Skeletal muscle tissue (tissue), 4 donors: ENCODE results near the gene INO80E. TPM values are rescaled to one million over a fixed set of nuclear protein-coding genes. Genes with fewer than 3 reads are reported as not detected.
"Not testable (repeated sequence)": the region's sequence is repeated elsewhere in the genome, so short reads cannot be mapped to it uniquely, and the experiment has no call there.

Source experiments
- H3K27ac ChIP-seq: one replicate; pipeline ENCODE4 v1.7.0; 2013; ENCODE audit warnings: mild to moderate bottlenecking, low read depth, low read length, inconsistent platforms
- H3K27me3 ChIP-seq, 3 donors: one replicate each; pipeline ENCODE4 v1.7.0; 2013; ENCODE audit warnings: low read length in 3 of 3; ENCODE audit not compliant: control insufficient read depth in 3 of 3, insufficient read depth in 3 of 3
- H3K36me3 ChIP-seq, 3 donors: one replicate each; pipeline ENCODE4 v1.7.0; 2013; ENCODE audit warnings: low read length in 3 of 3; ENCODE audit not compliant: control insufficient read depth in 3 of 3, insufficient read depth in 3 of 3
- H3K4me1 ChIP-seq, 3 donors: one replicate each; pipeline ENCODE4 v1.7.0; 2013; ENCODE audit warnings: low read length in 3 of 3, mild to moderate bottlenecking in 3 of 3; ENCODE audit not compliant: control insufficient read depth in 3 of 3, insufficient read depth in 3 of 3
- H3K4me3 ChIP-seq, 3 donors: one replicate each; pipeline ENCODE4 v1.7.0; 2013; ENCODE audit warnings: low read length in 3 of 3
- H3K9ac ChIP-seq, 3 donors: one replicate each; pipeline ENCODE4 v1.7.0; 2013; ENCODE audit warnings: low read length in 3 of 3, mild to moderate bottlenecking in 3 of 3, moderate library complexity in 2 of 3, low read depth in 1 of 3
- H3K9me3 ChIP-seq, 3 donors: one replicate each; pipeline ENCODE4 v1.7.0; 2013; ENCODE audit warnings: low read length in 3 of 3; ENCODE audit not compliant: control insufficient read depth in 3 of 3
- total RNA-seq: library from RNA; depleted of rRNA; stranded (reverse); fragments of >200 nt; gene quantifications from one replicate; pipeline ENCODE4 v1.2.3, GENCODE V29; 2014
- donor health status: Osteomylitis.

The INO80E gene
- 12.5 TPM for total RNA-seq

- peaks cover 18 to 34% (median 20%) of the 10 kb centered on the region in 3 donors for H3K4me1 ChIP-seq
- peak within 1 kb of the TSS; percentile 77 to 98 (median 96) for H3K4me3 ChIP-seq
- H3K9ac ChIP-seq: peak within 1 kb of the TSS; percentile 95 to 97 (median 96)
- H3K27ac ChIP-seq: peak within 1 kb of the TSS; percentile 99
- peaks cover 0 to 3% (median 0%) of the 10 kb centered on the region in 3 donors for H3K27me3 ChIP-seq
- H3K36me3 ChIP-seq: peaks cover 31 to 35% (median 33%) of the 10 kb centered on the region in 3 donors
- H3K9me3 ChIP-seq: no peaks in the 10 kb centered on the region
Observed at GRCh38 chr16:29995911-29996765, at the start of gene INO80E. Gene INO80E, plus strand, starts transcription at chr16:29996241. Its CDS starts 70 bp downstream, at chr16:29996311.

GRCh38 chr16:29947897-29948296 lies 48.1 kb upstream of the INO80E start:
- no peaks in the 10 kb centered on the region for H3K27me3 ChIP-seq
- H3K9me3 ChIP-seq: no peaks in the 10 kb centered on the region
- no peak overlapping the region for H3K9ac ChIP-seq

GRCh38 chr16:29950806-29951461 lies 45.1 kb upstream of the INO80E start:
- Histone ChIP-seq H3K27ac (no peak overlapping the region), H3K27me3 (no peaks in the 10 kb centered on the region), H3K9ac (no peak overlapping the region), H3K9me3 (no peaks in the 10 kb centered on the region), H3K4me3 (no peak overlapping the region), H3K4me1 (no peaks in the 10 kb centered on the region), H3K36me3 (no peaks in the 10 kb centered on the region)

More at GRCh38 chr16:29947897-29948296, 48.1 kb upstream of the INO80E start:
- H3K36me3 ChIP-seq: no peaks in the 10 kb centered on the region
- no peak overlapping the region for H3K27ac ChIP-seq
- H3K4me1 ChIP-seq: peaks cover 0 to 7% (median 3%) of the 10 kb centered on the region in 3 donors
- H3K4me3 ChIP-seq: no peak overlapping the region

- Histone ChIP-seq H3K9me3 (no peaks in the 10 kb centered on the region), H3K9ac (no peak overlapping the region), H3K4me3 (no peak overlapping the region), H3K27ac (no peak overlapping the region), H3K27me3 (no peaks in the 10 kb centered on the region), H3K36me3 (no peaks in the 10 kb centered on the region), H3K4me1 (no peaks in the 10 kb centered on the region)
Observed at GRCh38 chr16:29951625-29952365, 44.2 kb upstream of the INO80E start.

- Histone ChIP-seq H3K36me3 (no peaks in the 10 kb centered on the region), H3K4me3 (no peak overlapping the region), H3K9ac (no peak overlapping the region), H3K9me3 (no peaks in the 10 kb centered on the region), H3K27me3 (no peaks in the 10 kb centered on the region), H3K4me1 (peaks cover 12 to 18% (median 16%) of the 10 kb centered on the region in 3 donors), H3K27ac (no peak overlapping the region)
Observed at GRCh38 chr16:29958756-29959155, 37.3 kb upstream of the INO80E start.

GRCh38 chr16:29959293-29959692 lies 36.7 kb upstream of the INO80E start:
- H3K27me3 ChIP-seq: no peaks in the 10 kb centered on the region
- no peak overlapping the region for H3K9ac ChIP-seq
- no peaks in the 10 kb centered on the region for H3K36me3 ChIP-seq
- H3K4me3 ChIP-seq: no peak overlapping the region
- H3K4me1 ChIP-seq: peaks cover 12 to 18% (median 16%) of the 10 kb centered on the region in 3 donors
- H3K9me3 ChIP-seq: no peaks in the 10 kb centered on the region
- no peak overlapping the region for H3K27ac ChIP-seq

GRCh38 chr16:29959821-29960220 lies 36.2 kb upstream of the INO80E start:
- not testable (repeated sequence) for H3K27ac ChIP-seq

GRCh38 chr16:29961127-29961478 lies 34.9 kb upstream of the INO80E start:
- Histone ChIP-seq H3K4me3 (peak overlapping the region; percentile 89 to 90 (median 89)), H3K9me3 (no peaks in the 10 kb centered on the region), H3K9ac (peak overlapping the region in 2 of 3 donors; percentile 85 to 87), H3K36me3 (peaks cover 0 to 6% (median 0%) of the 10 kb centered on the region in 3 donors), H3K27me3 (no peaks in the 10 kb centered on the region), H3K4me1 (peaks cover 12 to 19% (median 18%) of the 10 kb centered on the region in 3 donors), H3K27ac (peak overlapping the region; percentile 85)

More at GRCh38 chr16:29959821-29960220, 36.2 kb upstream of the INO80E start:
- not testable (repeated sequence) for H3K4me3 ChIP-seq, H3K36me3 ChIP-seq, H3K9ac ChIP-seq, H3K9me3 ChIP-seq, H3K27me3 ChIP-seq
- peaks cover 12 to 18% (median 18%) of the 10 kb centered on the region in 3 donors for H3K4me1 ChIP-seq

GRCh38 chr16:29961479-29962343 lies 34.3 kb upstream of the INO80E start, which contains the start of gene TMEM219:
Gene TMEM219, plus strand, starts transcription at chr16:29962079. Its CDS starts 1,065 bp downstream, at chr16:29963144.
- peak within 1 kb of the TSS; percentile 85 for H3K27ac ChIP-seq
- H3K9ac ChIP-seq: peak within 1 kb of the TSS; percentile 77 to 87 (median 85)
- H3K36me3 ChIP-seq: peaks cover 0 to 6% (median 0%) of the 10 kb centered on the region in 3 donors
- no peaks in the 10 kb centered on the region for H3K27me3 ChIP-seq
- peak within 1 kb of the TSS; percentile 89 to 90 (median 89) for H3K4me3 ChIP-seq
- H3K9me3 ChIP-seq: no peaks in the 10 kb centered on the region
- peaks cover 12 to 19% (median 18%) of the 10 kb centered on the region in 3 donors for H3K4me1 ChIP-seq
